ENCODE measurements around the gene TENT5A.
"Not testable (repeated sequence)": the region's sequence is repeated elsewhere in the genome, so short reads cannot be mapped to it uniquely, and the experiment has no call there.

TENT5A gene

DNA sequence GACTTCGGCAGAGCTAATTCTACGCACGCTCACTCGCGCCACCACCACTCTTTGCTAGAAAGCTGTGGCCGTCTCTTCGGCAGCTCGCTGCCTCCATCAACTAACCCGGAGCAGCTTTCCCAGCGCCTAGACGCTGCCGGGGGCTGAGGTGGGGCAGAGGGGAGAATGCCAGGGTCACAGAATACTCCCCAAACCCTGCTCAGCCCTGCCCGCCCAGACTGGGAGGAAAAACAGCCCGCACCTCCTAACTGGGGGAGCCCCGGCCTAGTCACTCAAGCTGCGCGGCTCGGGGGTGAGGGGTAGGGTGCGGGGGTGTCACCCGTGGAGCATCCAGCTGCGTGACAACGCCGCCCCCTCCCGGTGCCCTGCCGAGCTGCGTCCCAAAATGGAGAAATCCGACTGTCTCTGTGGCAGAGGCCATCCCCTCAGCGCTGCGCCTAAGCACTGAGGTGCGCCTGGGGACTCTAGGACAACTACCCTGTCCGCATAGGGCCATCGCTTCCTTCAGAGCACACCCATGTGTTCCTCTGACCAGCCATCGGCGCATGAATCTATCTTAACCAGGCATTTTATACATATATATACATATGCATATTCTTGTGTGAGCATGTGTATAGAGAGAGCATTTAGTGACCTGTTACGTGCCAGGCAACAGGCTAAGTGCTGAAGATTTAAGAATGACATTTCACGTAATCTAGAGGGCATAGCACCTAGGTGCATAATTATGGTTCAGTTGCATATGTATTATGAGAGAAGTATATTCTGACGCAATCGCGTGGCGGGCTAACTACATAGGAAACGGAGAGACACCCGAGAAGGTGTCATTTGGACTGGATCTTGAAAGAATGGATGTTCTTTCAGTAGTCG, 1.5 kb upstream of the TENT5A start:
- DNase-seq (ENCODE audit: low read depth) = no peak

DNA sequence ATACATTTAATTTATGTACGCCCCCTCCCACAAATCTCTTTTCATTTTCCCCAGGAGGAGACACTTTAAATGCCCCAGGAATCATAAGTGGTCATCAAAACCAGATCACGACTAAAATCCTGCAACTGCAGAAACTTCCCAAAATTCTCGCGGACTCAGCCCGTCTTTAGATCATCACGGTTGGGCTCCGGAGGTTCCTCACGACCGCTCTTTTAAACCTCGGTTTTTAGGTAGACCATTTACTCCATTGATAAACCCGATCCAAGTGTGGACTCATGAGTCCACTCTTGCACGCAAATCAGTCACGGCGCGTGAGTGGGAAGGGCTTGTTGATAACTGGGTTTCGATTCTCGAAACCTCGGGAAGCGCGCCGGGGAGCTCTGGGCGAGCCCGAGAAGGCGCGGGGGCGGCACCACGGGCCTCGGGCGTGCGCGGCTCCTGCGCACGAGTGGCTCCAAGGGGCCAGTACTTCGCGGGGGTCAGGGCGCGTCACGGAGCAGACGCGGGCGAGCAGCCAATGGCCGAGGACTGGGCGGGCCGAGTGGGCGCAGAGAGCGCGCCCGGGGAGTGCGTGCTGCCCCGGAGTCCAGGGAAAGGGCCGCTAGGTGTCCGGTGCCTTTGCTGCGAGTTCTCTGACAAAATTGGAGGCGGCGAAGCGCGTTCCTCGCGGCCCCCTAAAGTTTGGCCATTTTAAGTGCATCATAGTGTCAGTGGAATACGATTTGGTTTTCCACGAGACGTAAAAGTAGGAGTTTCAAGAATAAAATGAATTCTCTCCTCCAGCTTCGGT, 635 bp upstream of the TENT5A start:
- H3K4me3 ChIP-seq (ENCODE audit: low read depth, low read length) = peak overlapping the region; percentile 78
- DNase-seq (ENCODE audit: low read depth) = peak; percentile 78

More for the DNA sequence above, 1.5 kb upstream of the TENT5A start:
- H3K4me3 ChIP-seq (ENCODE audit: low read depth, low read length) = peak overlapping the region; percentile 78

DNA sequence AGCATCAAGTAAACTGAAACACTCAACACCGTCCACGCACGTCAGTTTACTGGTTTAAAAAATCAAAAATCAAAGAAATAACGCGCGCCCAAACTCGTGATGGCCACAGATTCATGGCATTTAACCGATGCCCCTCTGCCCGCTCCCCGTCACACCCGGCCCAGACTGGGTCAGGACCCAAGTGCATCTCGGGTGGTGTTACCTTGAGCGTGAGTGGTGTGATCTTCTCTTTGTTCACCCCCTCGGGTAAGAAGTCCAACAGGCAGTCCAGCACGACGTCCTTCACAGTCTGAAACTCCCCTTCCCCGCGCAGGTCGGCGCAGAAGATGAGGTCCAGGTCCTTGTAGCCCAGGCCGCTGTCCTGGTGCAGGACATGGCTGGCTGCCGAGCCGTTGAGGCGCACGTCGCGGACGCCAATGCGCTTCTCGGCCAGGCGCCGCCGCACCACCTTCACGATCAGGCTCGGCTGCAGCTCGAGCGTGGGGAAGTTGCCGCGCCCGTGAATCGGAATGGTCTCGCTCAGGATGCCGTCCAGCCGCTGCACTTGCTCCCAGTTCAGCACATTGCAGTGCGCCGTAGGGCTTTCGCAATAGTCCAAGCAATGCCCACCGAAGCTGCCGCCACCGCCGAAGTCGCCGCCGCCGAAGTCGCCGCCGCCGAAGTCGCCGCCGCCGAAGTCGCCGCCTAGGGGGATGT, 945 bp downstream of the TENT5A start:
- DNase-seq (ENCODE audit: low read depth) = no peak

DNA sequence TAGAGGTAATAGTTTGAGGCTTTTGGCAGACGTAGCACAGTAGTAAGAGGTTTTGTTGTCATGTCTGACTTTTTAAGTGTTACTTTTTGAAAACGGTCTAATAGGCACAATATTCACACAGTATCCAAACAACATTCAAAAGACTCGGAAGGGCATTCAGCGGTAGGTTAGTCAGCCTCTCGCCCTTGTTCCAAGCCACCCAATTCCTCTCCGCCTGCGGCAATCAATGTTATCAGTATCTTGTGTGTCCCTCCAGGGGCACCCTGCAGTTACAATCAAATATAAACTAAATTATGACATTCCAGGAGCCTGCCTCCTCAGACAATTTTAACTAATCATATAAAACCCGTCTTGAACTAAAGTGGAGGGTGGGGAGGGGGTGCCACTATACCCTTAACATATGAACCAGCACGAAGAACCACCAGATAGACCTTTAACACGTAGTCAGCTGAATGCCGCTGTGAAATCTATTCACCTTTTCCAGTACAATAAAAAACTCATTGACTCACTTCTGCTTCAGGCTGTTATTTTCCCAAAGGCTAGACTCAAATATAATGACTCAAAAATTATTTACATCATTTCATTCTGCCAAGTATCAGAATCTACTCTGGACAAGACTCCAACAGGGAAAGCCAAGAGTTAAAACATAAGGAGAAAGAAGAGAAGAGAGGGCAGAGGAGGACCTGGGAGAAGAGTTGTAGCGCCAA, 1.6 kb downstream of the TENT5A start:
- peak overlapping the region; percentile 78 for H3K4me3 ChIP-seq (ENCODE audit: low read depth, low read length)
- DNase-seq (ENCODE audit: low read depth) = no peak

More for the DNA sequence above, 945 bp downstream of the TENT5A start:
- peak overlapping the region; percentile 78 for H3K4me3 ChIP-seq (ENCODE audit: low read depth, low read length)

DNA sequence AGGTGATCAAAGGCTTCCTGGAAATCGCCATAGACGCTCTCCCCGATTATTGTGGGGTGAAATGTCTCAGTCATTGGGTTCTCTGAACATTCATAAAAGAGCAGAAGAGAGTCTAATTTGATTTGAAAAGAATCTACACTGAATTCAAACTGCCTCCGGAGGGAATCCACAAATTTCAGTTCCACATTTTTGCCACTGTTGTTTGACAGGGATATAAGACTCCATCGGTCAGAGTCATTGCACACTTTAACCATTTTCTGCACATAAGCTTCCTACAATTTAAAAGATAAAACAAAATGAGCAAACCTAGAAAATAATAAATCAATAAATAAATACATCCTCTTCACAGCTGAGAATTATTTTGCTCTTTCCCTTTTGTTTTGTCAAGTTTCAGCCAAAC, 2.3 kb downstream of the TENT5A start:
- DNase-seq (ENCODE audit: low read depth) = no peak
- H3K4me3 ChIP-seq (ENCODE audit: low read depth, low read length) = peak overlapping the region; percentile 78

DNA sequence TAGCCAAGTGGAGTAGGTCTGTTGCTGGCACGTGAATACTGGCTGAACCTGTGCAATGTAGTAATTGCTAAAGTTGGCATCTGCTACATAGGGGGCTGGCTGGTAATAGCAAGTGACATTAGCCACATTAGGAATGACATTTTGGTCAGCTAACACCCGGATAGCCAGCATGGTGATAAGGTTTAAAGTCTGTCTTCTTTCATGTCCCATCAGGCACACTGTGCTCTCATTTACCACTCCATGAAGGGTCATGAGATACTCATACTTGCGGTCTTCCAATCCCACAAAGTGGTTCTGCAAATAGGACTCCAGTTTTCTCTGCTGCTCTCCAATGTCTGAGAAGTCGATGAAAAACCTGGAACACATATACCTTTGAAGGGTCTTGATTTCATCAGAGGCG, 2.8 kb downstream of the TENT5A start:
- H3K4me3 ChIP-seq (ENCODE audit: low read depth, low read length) = peak overlapping the region; percentile 78
- DNase-seq (ENCODE audit: low read depth) = no peak

DNA sequence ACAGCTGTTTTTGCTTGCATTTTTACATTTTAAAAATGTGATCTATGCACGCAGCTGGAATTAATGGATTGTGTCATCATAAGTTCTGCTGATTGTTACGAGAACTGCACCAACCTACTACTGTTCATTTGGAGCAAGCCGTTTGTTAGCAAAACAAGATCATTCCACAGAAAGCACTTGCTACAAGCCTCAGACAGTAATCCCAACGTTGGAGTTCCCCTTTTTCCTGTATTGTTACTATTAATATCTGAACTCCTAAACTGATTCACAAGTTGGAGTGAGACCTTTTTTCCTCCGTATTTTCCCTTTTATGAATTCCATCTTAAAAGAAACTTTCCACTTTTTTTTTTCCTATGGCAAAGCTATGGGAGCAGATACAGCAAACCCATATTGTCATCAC, 3.5 kb downstream of the TENT5A start:
- H3K4me3 ChIP-seq (ENCODE audit: low read depth, low read length) = peak overlapping the region; percentile 78
- no peak for DNase-seq (ENCODE audit: low read depth)

DNA sequence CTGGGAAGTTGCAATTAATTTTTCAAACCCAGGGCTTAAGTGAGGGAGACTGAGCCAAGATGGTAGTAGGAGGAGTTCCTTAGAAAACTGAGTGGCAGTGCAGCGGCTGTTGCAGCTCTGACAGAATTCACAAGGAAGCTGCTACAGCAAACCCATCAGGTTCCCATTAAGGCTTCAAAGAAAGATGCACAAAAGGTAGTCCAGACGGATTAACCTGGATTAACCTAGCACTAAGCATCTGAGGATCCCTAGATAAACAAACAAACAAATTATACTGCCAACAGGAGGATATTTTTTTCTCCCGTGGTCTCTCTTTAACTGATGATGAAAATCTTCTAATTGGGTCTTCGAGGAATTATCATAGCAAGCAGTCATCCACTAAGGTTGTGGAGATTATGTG, 5.2 kb downstream of the TENT5A start:
- H3K4me3 ChIP-seq (ENCODE audit: low read depth, low read length) = no peak overlapping the region
- DNase-seq (ENCODE audit: low read depth) = no peak

DNA sequence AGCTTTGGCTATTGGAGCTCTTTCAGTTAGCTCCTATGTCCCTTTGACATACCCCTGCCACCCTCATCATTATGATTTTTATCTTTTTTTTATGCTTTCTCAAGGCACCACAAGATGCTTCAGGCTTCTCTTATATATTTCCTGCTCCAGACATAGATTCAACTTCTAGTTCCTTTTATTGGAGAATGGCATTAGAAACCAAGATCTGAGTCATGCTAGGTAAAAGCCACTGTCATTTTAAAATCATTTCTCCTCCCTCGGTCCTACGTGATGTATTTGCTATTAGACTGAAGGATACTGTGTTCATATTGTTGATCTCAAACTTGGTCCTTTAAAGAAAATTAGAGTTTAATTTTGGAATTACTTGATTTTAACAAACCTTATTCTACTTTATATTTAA, 8.3 kb downstream of the TENT5A start:
- no peak overlapping the region for H3K4me3 ChIP-seq (ENCODE audit: low read depth, low read length)
- DNase-seq (ENCODE audit: low read depth) = no peak

DNA sequence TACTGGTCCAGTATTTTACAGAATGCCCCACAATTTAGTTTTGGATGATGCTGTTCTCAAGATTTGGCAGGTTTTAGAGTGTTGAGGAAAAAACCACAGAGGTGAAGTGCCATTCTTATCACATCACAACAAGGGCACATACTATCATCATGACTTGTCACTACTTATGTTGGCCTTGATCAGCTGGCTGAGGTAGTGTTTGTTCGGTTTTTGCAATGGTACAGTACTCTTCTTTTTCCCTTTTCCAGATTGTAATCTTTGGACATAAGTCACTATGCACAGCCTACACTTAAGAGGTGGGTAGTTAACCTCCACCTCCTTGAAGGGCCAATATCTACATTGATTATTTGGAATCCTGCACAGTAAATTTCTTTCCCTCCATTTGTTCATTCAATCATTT, 8.8 kb downstream of the TENT5A start:
- DNase-seq (ENCODE audit: low read depth) = no peak
- H3K4me3 ChIP-seq (ENCODE audit: low read depth, low read length) = no peak overlapping the region

DNA sequence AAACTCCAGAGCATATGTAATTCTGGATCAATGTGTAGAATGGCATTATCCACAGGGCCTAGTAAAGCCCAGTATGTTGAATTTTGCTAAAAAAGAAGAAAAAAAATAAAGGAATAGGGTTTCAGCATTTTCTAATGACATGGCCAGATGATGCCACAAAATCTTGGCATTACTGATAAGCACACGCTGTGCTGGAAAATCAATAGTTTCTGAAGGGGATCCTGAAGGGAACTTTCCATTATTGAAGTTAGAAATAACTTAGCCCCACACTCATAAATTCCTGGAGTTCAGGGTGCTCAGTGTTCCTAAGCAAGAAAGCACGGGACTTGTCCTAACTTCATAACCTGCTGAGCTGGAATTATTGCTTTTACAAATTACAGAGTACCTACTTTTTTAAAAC, 10.8 kb downstream of the TENT5A start:
- no peak for DNase-seq (ENCODE audit: low read depth)
- H3K4me3 ChIP-seq (ENCODE audit: low read depth, low read length) = no peak overlapping the region

DNA sequence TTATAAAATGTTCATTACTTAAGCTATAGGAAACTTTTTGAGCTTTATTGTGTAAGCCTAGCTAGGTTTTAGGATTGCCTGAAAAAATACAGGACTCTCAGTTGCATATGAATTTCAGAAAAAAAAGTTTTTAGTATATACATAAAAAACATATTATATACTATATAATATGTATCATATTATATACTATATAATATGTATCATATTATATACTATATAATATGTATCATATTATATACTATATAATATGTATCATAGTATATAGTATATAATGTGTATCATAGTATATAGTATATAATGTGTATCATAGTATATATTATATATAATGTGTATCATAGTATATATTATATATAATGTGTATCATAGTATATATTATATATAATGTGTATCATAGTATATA, 11.9 kb downstream of the TENT5A start:
- not testable (repeated sequence) for H3K4me3 ChIP-seq (ENCODE audit: low read depth, low read length); DNase-seq (ENCODE audit: low read depth)

DNA sequence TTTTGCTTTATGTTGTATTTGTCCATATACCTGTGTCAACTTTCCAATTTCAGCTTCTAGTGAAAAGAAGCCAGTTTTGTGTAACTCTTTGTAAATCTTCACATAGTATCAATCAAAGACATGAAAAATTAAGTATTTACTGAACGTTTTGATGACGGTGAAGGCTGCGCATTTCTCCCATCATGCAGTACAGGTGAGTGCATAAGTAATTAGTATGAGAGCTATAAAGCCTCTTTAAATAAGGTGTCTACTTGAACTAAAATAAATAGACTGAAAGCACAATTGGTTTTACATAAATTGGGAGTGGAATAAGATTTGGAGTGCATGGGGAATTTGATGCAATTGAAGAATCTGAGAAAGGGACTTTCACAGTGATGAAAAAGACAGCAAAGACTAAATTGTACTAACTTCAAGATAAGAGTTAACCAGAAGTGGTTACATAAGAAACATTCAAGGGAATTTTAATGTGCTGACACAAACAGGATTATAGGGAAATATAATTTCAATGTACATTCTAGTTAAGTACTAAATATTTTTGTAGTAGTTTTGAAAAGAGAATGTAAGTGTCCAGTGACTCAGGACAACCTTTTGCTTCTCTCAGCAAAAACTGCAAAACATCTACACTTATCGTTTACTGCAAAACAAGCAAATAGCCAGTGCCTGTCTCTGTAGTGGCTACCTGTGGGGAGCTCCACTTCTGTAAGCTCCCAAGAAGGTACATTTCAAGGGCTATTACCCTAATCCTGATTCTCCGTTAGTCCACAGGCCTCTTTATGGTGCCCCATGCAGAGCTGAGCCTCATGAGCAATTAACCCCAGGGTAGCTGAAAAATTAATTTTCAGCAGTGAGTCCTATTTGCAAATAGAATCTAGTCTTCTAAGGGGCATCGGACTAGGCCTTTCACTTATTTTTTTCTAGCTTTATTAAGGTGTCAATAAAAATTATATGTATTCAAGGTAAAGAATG, 13.0 kb downstream of the TENT5A start:
- no peak for DNase-seq (ENCODE audit: low read depth)
- H3K4me3 ChIP-seq (ENCODE audit: low read depth, low read length) = no peak overlapping the region

DNA sequence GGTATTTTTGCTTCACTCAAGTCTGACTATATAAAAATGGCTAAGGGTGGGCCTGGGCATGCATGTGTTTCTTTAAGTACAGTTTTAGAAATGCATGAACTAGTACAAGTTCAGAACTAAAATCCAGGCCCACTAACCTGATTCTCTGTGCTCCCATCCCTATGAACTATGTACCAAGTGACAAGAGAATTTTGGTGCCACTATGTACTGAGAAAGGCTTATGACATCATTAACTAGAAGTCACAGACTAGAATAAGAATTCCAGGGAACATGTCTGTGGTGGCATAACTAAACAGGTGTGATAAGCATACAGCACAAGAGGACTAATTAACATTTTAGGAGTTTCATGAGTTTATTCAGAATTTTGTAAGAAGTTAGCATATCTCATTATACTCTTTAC, 16.1 kb downstream of the TENT5A start:
- DNase-seq (ENCODE audit: low read depth) = no peak
- H3K4me3 ChIP-seq (ENCODE audit: low read depth, low read length) = no peak overlapping the region

DNA sequence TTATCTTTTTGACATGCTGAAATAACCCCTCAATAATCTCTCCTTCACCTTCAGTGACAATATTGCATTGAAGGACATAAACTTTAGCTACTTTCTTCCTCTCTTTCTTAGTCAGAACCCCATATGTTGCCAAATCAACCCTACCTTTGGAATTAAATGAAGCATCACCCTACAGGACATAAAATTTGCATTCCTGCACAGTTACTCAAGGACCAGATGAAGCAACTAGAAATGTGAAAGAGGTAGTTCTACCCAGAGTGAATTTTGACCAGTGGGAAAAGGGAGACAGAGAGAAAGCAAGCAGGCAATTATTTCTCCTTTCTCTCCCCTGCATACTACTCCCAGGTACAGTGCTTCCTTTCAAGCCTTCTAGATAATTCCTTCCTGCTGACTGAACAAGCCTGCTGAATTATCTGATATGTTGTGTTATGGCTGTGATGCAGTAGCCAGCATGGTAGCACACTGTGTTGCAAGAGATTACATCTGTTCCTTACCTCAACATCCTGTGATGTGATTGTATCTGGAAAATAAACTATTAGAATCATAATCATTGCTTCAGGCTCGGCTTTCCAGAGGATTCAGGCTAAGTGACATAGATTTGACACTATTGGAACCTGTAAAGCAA, 16.6 kb downstream of the TENT5A start:
- H3K4me3 ChIP-seq (ENCODE audit: low read depth, low read length) = no peak overlapping the region
- no peak for DNase-seq (ENCODE audit: low read depth)

DNA sequence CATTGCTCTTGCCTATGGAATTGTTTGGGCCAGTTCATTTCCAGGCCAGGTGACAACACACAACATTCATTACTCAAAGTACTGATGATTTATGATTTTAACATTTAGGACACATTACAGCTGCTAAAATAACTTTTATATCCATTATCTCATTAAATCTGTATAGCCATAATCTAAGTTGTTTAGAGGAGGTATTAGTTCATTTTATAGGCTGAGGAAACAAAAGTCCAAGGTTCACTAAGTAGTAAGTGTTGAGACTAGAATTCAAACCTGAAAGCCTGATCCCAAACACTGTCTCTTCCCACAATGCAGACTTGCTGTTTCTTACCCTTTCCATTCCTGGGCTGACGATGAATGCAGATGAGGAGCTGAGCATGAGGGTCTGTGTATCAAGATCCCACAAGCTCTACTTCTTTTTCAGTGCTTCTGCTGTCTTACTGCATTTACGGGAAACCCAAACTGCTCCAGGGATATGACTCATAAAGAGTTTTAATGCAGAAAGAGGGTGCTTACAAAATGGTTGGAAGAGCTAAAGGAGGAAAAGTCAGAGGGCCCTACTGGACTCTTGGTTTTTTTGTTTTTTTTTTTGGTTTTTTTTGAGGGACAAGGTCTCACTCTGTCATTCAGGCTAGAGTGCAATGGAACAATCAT, 17.9 kb downstream of the TENT5A start:
- DNase-seq (ENCODE audit: low read depth) = no peak
- no peak overlapping the region for H3K4me3 ChIP-seq (ENCODE audit: low read depth, low read length)

DNA sequence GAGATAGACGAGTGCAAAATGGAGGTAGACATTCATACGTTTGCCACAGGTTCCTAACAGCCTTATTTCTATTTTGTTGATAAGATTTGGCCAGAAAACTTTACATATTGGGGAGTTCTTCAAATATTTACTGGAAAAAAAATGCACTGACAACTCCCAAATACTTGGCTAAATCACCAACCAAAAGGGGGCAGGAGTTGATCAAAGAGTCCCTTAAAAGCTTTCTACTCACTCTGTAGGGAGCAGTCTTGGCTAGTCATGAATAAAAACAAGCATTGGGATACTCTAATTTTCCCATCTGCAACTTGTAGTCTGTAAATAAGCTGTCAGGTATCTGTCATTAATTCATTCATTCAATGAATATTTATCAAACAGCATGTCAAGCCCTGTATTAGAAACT, 18.4 kb downstream of the TENT5A start:
- H3K4me3 ChIP-seq (ENCODE audit: low read depth, low read length) = no peak overlapping the region
- no peak for DNase-seq (ENCODE audit: low read depth)

DNA sequence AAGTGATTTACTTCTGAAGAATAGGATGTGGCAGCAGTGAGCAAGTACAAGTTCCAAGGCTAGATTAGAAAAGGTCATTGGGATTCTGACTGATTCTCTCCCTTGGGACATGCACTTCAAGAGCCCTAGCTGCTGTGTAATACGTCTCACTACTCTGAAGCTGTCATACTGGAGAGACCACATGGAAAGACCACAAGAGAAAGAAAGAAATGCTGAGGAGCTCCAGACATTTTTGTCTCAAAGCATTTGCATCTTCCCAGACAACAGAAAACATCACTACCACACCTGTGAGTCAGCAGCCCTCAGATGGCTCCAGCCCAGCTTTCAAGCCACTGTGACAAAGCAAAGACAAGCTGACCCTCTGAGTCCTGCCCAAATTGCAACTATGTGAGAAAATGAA, 20.7 kb downstream of the TENT5A start:
- DNase-seq (ENCODE audit: low read depth) = no peak
- H3K4me3 ChIP-seq (ENCODE audit: low read depth, low read length) = no peak overlapping the region

All from skeletal muscle cell (primary cell).